NCI-H146 treated with DMSO at 0.1 percent for 48 hours (cell line): ENCODE measurements around the gene NKAPD1.
"Not testable (repeated sequence)": the region's sequence is repeated elsewhere in the genome, so short reads cannot be mapped to it uniquely, and the experiment has no call there.

Experiments
- DNase-seq: peaks from one replicate; lab custom pipeline; 2025; ENCODE audit not compliant: unreplicated experiment; lab: John Stamatoyannopoulos, UW

Gene NKAPD1

DNA sequence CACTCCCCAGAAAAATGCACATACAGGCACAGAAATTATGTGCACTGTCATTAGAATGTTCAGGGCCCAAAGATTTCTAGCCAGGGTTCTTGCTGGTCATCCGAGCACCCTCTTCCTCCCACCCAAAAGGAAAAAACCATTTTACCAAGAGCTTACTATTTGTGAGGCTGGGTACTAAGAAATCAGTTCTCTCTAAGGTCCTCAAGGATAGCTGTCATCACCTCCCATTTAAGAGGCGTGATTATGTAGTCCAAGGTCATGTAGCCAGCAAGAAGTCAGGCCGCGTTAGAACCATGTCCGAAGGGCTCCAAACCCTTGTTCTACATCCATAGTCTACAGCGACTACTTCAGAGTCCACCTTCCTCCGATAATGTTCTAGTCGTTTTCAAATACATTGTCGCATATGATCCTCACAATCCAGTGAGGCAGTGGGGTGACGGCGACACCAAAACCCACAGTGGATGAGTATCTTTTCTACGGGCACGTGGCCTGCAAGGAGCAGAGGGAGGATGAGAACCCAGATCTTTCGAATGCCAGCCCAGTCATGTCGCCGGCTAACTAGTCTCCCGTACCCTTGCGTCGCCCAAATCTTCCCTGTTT lies 11.8 kb downstream of the NKAPD1 start:
- no peak for DNase-seq

DNA sequence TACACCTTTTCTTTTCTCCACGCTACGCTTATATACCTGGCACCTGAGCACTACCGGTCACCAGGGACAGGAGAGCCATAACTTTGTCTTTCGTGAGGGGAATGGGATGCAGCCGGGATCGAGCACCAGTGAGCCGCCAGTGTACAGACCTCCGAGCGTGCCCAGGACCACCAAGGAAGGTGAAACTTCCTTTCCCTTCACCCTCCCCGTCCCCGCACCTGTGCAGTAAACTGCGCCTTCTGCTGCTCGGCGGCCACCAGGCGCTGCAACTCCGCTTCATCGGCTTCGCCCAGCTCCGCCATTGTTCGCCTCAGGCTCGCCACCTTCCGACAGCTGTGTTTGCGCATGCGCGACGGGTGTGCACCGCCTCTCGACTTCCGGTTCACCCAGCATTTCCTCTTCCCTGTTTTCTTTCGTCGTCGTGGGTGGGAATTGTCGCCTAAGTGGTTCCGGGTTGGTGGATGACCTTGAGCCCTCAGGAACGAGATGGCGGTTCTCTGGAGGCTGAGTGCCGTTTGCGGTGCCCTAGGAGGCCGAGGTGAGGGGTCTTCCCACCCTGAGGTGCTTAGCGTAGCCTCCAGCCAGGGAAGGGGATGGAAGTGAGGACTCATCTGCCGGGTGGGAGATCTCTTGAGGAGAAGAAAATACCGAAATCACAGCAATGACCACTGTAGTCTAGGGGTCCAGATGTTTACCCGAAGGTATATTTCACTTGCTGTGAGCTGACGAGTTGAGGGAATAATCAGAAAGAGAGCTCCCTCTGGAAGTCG lies 12.5 kb downstream of the NKAPD1 start, which contains the start of the genes SDHD and TIMM8B:
TSS of gene SDHD (plus strand) at position 452 of the 770 bp plus-strand sequence. CDS start at position 487, 35 bp downstream.
TSS of gene TIMM8B (minus strand) at position 335 of the 770 bp plus-strand sequence. CDS start at position 302, 33 bp downstream.
- peak; percentile 94 for DNase-seq

DNA sequence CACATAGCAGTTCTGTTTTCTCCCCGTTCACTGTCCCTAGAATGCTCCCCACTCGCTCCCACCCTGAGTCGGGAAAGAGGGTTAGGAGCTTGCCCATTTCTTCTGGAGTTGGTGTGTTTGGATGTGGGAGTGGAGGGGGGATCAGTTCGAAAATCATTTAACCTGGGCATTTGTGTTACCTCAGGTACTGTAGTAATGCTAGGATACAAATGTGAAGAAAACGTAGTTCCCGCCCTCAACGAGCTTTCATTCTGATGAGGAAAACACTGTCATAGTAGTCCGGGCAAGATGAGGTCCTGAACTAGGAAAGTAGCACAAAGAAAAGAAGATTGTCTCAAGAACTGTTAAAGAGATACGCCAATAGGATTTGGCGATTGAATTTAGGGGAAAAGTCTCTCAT lies 13.1 kb downstream of the NKAPD1 start:
- no peak for DNase-seq

DNA sequence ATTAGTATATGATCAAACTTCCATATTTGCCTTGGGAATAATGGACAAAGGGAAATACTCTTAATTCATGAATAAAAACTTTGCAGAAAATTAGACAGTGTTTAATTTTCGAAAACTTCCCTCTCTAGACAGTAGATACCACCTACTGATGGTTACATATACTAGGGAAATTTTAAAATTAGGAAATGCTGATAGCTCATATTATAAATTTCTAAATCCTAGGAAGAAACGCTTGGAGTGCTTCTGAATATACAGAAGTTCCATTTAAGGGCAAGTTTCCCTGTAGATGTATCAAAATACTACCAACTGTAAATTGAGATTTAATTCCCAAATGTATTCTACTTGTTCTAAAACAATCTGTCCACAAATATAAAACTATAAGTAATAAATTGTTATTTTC lies 21.2 kb downstream of the NKAPD1 start:
- not testable (repeated sequence) for DNase-seq

DNA sequence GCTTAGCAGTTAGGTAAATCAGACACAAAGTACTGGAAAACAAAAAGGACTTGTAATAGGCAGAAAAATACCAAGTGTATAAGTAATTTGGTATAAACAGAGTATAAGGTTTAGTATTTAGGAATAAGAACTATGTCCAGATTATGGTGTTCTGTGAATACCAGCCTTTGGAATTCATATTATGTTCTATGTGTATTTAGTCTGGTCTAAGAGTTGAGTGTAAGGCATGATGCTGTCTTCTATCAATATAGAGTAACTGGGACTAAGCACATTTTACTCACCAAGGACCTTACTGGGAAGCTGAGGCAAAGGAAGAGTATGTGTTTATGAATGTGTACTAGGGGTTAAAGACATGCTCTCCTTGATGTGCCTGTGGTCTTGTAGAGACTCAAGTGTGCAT lies 22.1 kb downstream of the NKAPD1 start:
- no peak for DNase-seq

DNA sequence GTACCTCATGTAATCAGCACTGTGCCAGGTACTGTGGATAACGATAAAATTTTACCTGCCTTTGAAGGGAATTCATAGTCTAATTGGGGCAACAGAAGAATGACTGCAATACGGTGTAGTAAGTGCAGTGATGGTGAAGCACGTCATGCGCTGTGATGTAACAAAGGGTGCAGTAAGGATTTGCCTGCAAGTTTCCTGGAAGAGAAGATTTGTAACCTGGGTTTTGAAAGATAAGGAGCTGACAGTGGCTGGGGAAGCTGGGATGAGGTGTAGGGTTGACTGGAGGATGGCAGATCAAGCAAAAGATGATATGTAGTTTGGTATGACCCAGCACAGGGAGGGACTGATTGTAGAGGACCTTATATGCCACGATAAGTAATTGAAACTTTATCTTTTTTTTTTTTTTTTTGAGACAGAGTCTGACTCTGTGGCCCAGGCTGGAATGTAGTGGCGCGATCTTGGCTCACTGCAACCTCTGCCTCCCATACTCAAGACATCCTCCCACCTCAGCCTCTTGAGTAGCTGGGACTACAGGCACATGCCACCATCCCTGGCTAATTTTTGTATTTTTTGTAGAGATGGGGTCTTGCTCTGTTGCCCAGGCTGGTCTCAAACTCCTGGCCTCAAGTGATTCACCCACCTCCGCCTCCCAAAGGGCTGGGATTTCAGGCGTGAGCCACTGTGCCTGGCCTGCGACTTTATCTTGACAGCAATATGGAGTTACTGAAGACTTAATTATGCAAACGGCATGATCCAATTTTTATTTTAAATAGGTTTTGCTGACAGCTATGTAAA lies 23.8 kb downstream of the NKAPD1 start:
- DNase-seq: no peak

DNA sequence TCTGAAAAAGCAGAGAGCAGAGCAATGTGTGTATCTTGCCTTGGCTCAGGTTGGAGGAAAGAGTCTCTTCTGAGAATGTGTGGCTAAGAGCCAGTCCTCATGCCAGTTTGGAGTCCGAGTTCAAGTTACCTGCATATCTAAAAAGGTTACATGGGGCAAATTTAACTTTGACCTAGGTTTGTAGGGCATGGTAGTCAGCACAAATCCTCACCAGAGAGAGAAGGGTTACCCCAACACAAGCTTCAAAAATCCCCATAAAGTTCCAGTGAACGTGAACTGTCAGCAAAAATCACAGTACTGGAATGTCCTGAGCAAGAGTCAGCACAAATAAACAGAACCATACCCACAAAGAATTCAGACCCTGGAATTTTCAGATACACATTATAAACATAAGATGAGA lies 26.4 kb downstream of the NKAPD1 start:
- DNase-seq: no peak

DNA sequence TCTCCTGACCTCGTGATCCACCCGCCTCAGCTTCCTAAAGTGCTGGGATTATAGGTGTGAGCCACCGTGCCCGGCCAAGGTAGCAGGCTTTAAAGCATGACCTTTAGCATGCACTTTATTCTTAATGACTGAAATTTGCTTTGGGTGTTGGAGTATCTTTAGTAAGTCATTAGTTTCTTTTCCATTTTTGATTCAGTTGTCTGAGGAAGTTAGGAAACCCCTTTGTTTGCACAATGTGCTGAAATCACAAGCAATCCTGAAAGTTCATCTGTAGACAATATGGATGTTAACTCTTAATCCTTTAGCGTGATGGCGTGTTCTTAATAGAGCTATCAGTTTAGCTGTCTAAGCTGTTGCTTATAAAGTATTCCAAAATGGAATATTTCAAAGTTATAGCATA lies 29.3 kb downstream of the NKAPD1 start:
- no peak for DNase-seq

DNA sequence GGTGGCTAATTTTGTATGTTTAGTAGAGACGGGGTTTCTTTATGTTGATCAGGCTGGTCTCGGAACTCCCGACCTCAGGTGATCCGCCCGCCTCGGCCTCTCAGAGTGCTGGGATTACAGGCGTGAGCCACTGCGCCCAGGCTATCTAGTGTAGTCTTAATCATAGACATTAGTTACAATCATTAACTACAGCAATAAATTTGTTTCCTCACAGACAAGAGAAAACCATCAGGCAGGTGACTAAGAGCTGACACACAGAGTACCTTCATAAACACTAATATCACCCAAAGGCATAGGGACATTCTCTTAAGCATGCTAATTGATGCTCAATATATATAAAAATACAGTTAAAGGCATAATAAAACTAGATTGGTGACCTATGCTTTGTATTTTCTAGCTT lies 32.0 kb downstream of the NKAPD1 start:
- DNase-seq: no peak

DNA sequence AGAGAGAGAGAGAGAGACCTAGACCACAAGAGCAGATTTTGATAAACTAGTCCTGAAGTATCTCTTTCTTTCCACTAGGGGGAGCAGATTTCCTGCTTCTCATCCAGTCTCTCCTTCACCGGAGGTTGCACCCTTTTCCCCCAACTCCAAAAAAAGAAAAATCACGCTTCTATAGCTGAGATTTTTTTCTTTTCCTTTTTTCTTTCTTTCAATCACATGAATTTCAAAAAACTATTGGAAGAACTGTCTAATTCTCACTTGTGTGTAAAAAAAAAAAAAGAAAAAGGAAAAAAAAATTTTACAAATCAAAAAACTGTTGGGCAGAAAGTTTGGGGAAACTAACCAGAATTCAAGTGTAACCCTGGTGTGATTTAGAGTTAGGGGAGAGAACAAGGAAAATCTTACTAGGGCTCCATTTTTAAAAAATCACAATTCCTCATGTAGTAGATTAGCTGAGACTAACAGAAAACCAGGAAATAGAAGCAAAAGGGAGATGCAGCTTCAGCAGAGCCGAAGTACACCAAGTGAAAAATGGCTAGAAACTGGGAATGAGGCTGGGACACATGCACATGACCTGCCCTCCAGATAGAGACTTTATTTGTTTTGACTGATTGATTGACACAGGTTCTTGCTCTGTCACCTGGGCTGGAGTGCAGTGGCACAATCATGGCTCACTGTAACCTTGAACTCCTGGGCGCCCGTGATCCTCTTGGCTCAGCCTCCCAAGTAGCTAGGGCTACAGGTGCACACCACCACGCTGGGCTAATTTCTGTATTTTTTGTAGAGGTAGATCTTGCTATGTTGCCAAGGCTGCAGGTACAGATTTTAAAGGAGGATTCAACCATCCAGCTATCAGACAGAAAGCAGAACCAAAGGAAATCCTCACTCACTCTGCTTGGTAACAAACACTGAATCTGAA lies 39.7 kb downstream of the NKAPD1 start:
- DNase-seq: peak; percentile 72

DNA sequence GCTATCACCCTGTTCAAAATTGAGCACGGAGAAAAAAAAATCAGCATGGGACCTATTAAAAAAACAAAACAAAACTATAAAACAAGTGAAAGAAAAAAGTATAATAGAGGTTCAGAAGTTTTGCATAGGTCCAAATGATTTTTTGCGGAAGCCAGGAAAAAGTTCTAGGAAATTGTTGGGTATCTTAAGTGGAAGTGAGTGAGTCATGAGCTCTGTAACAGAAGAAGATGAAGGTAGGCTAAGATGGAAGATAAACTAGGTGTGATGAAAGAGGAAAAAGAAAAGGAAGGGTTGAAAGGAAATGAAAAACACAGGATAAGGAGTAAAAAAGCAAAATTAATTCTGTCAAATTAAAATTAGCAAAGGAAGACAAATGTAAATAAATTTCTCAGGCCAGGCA lies 40.4 kb downstream of the NKAPD1 start:
- no peak for DNase-seq

DNA sequence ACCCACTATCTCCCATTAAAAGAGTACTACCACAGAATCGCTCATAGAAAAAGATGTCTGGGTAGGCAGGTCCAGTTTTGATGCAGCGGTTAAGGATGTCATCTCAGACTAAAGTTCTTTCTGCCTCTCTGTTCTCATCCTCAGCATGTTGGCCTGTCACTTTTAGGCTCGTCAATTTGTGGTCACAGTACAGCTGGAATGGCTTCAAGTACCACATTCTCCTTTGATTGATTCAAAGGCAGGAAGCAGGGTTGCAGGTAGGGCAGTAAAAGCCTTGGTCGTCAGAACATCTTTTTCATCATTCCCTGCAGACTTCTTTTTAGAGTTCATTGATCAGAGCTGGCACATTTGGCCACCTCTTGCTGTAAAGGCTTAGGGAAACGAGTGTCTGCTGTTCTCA lies 41.3 kb downstream of the NKAPD1 start:
- no peak for DNase-seq

DNA sequence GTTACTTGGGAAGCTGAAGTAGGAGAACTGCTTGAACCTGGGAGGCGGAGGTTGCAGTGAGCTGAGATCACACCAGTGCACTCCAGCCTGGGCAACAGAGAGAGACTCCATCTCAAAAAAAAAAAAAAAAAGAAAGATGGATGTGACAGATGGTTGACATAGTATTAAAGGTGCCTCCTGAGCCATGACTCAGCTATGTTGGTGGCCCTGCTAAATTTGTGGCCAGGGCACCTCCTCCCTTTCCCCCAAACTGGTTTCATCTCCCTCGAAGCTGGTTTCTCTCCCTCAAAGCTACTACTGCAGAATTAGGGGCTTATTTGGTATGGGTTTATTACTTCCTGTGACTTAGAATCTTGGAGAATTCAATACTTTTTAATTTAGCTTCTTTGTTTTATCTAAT lies 44.1 kb downstream of the NKAPD1 start:
- DNase-seq: no peak

DNA sequence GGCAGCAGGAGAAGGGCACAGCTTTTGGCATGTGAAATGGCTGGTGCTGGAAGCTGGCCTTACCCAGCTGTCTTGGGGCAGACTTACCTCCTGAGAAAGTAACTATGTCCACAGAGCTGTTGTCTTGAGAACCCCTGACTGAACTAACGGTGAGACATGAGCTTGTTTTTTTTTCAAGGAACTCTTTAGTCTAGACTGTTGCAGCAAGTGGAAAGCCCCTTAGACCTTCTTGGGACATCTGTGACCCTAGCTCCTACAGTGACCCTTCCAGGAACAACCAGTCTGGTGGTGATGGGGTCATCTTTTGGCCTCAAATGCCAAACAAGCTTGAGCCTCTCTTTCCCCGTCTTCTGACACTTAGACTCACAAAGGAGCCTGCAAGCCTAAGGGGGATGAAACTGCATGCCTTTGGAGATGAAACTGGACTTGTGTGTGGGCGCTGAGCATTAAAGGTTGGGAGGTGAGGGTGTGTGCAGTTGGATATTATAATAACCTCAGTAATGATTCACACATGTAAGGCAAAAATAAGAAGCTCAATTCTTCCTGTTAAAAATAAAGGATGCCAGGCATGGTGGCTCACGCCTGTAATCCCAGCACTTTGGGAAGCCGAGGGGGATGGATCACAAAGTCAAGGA lies 48.0 kb downstream of the NKAPD1 start:
- DNase-seq: no peak

DNA sequence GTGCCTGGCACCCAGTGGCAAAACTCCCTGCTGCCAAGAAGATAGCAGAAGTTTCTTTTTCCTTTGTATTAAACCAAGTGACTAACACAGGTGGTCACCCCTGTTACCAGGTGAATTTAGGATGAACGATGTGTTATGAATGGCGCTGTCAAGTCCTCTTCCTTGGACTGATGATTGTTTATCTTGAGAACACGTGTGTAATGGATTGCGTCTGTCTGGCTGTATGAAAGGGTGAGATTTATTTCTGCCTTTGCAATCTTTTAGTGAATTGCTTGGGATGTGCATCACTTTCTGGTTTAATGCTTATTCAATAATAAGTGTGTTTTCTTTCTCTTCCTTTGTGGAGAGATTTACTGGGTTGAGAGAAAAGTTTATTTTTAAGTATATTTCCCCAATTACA lies 49.0 kb downstream of the NKAPD1 start:
- DNase-seq: no peak

DNA sequence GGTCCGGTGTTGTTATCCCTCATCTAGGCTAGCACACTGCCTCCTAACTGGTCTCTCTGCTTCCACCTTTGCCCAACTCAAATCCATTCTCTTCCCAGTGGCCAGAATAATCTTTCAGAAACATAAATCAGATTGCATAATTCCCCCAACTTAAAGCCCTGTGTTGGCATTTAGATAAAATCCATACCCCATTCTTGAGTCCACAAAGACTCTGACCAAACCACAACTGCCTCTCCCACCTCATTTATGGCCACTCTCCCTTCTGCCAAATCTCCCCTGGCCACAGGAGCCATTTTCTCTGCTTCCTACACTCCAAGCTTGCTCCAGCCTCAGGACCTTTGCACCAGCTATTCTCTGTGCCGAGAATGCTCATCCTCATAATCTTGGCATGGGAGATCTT lies 53.0 kb downstream of the NKAPD1 start:
- DNase-seq: no peak

DNA sequence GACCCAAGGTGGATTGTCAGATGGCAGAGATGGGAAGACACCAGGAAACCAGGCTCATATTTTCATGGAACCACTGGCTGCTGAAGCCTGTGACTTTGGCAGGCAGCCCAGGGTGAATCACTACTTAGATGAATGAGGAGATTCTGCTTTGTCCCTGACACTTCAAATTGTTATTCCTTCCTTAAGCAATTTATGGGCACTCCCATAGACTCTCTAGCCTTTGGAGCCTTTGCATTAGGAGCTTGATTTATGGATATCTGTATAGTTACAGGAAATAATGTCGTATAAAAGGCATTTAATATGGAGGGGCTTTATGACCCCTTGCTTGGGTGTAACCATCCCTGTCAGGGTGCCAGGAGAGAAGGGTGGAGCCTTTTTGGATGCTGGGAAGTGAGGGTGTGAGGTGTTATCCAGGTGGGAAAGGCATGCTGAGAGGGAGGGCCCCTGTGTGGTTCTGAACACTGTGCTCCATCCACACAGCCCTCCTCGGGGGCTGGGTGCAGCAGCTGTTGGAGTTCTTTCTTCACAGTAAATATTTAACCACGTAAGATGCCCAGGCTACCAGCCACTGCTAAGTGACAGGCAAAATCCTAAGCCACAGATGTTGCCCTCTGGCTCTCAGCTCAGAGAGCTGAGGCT lies 54.5 kb downstream of the NKAPD1 start:
- no peak for DNase-seq

DNA sequence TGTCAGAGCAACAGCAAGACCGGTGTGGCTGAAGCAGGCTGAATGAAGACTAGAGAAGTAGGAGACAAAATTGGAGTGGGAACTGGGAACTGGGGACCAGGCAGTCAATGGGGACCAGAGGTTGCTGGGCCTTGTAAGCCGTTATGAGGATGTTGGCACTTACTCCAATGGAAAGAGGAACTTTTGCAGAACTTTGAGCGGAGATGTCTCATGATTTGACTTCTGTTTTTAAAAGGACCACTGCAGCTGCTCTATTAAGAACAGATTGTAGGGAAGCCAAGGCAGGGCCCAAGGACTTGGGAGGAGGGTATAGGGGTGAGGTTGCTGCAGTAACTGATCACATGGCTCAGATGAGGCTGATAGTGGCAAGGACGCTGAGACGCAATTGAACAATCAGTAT lies 55.6 kb downstream of the NKAPD1 start:
- DNase-seq: no peak

DNA sequence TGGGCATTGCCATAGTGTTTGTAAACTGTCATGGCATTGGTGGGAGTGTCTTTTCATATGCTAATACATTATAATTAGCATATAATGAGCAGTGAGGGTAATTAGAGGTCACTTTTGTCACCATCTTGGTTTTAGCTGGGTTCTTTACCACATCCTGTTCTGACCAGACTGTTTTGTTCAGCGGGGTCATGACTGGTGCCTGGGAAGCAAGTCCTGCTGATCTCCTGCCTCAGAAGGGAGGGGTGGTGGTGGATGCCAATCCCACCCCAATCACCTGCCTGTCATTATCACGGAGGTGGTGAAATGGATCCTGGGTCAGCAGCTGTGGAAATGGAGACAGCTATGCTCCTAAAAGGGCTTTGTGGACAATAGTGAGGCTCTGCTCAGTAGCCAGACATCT lies 58.6 kb downstream of the NKAPD1 start:
- DNase-seq: no peak

DNA sequence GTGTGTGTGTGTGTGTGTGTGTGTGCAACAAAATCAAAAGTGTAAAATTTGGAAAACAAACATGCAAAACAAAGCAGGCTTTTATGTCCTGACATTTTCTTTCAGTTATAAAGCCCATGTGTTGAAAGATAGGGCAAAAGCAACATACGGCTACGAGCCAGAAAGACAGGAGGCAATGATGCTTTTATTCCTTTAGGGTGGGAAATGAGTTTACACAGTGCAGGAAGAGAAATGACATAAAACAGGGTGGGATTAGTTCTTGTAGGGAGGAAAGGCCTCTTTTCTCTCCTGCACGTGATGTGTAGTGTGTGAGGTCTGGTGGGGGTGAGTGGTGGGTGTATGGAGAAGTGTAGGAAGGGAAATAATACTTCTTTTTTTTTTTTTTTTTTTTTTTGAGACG lies 60.4 kb downstream of the NKAPD1 start:
- no peak for DNase-seq
